GM21360 (cell line): ENCODE data around the gene EFCAB3.
"Not testable (repeated sequence)": the region's sequence is repeated elsewhere in the genome, so short reads cannot be mapped to it uniquely, and the experiment has no call there.

Source experiments
- ATAC-seq: cut with Tn5 transposase; IDR thresholded peaks from one replicate; pipeline ENCODE4 v1.9.1; 2021; ENCODE audit warnings: mild to moderate bottlenecking, moderate library complexity; ENCODE audit not compliant: unreplicated experiment

The EFCAB3 gene

GRCh38 chr17:62380253-62380652 lies at the start of gene EFCAB3:
TSS of gene EFCAB3 (plus strand) at chr17:62380553. CDS start at chr17:62382980, 2,427 bp downstream.
- ATAC-seq = no peak

DNA sequence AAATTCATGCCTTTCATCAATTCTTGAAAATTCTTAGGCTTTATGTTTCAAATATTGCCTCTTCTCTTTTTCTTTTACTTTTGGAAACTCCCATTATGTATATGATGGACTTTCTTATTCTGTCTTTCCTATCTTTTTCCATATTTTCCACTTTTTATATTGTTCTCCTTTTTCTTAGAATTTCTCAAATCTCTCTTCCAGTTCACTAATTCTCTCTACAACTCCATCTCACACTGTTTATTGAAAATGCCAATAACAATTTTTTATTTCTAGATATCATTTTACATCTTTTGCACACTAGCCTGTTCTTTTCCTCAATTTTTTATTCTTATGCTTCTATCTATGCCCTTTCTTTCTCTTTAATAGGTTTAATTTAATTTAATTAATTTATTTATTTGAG lies 43.8 kb upstream of the EFCAB3 start:
- no peak for ATAC-seq

GRCh38 chr17:62343764-62344270 lies 36.5 kb upstream of the EFCAB3 start:
- ATAC-seq = no peak

DNA sequence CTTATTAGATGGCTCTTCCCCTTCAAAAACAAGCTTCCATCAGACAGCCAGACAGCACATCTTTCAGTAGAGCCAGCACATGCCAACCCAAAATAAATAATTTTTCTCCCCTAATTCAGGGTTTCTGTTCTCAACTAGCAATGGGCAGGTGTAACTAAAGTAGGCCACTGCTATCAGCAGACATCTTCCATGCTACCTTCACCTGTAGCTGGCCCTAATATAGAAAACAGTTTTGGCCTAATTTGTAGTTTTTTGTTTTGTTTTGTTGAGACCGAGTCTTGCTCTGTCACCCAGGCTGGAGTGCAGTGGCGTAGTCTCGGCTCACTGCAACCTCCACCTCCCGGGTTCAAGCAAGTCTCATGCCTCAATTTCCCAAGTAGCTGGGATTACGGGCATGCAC lies 29.2 kb upstream of the EFCAB3 start:
- no peak for ATAC-seq

DNA sequence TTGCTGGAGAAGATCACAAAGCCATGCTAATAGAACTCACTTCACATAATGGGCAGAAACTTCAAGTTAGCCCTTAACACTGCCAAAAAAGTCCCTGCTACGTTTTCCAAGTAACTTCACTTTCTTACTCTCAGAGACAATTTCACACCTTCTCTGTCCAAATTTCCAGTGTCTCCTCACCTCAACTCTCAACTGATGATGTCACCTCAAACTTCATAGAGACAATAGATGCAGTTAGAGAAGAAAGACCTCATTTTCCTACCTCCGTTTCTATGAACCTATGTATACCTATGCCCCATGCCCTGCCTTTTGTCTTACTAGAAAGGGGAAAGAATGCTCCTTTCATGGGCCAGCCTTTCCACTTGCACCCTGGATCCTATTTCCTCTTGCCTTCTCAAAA lies 14.2 kb upstream of the EFCAB3 start:
- ATAC-seq = no peak

GRCh38 chr17:62381561-62381960 lies 1.2 kb downstream of the EFCAB3 start:
- ATAC-seq = no peak

DNA sequence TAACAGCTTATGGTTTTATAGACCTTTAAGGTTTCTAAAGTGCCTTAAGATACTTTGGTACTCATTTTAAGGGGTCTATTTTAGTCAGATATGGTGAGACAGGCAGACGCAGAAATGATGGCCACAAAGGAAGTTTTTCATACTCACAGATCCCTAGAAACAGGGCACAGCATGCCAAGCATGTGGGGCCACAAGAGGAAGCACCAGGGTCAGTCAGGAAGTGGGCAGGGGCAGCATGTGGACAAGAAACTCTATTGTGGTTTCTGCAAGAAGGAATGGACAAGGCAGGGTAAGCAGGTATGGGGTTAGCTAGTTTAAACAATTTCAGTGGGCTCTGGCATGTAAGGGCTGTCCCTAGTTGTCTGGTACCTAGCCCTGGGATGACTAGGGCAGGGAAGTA lies 8.5 kb downstream of the EFCAB3 start:
- no peak for ATAC-seq

- no peak for ATAC-seq
Measured at GRCh38 chr17:62392908-62393307, 12.6 kb downstream of the EFCAB3 start.

DNA sequence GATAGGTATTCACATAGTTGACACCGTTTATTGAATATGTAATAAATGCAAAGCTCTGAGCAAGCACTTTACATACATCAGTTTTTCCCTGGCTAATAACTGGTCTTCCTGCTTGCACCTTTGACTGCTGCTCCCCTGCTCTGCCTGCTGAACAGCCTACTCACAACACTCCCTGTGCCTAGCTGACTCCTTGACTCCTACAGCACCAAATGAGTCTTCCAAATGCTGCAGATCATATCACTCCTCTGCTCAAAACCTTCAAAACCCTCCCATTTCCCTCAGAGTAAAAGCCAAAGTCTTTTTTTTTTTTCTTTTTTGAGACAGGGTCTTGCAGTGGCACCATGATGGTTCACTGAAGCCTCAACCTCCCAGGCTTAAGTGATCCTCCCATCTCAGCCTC lies 18.5 kb downstream of the EFCAB3 start:
- no peak for ATAC-seq

- ATAC-seq = no peak
Measured at GRCh38 chr17:62405451-62405850, 25.1 kb downstream of the EFCAB3 start.

GRCh38 chr17:62413090-62413489 lies 32.7 kb downstream of the EFCAB3 start:
- ATAC-seq = not testable (repeated sequence)

DNA sequence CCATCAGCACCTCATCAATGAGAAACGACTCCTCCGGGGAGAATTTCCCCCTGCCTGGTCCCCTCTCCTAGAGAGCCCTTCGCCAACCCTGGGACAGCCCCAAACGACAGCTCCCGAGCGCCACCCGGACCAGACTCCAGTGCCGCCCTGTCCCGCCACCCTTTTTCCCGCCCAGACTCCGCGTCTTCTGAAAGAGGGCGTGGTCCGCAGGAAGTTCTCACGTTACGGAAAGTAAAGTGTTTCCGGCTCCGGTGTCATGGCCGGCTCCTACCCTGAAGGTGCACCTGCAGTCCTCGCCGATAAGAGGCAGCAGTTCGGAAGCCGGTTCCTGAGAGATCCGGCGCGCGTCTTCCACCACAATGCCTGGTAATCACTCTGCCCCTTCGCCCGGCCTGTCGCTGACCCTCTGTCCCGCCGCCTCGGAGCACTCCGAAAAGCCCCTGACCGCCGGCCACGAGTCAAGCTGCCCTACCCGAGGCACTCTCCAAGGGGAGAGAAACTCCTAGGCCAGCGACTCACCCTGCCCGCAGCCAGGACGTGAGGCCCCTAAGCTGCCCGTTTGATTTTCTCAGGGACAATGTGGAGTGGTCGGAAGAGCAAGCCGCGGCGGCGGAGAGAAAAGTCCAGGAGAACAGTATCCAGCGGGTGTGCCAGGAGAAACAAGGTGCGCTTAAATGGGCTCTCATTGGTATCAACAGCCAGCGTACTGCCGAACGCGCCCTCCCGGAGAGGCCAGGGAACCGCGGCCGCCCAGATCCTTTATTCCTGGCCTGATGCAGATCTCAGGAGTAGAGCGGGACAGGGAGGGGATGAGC lies 43.5 kb downstream of the EFCAB3 start, which contains the start of gene METTL2A:
TSS of gene METTL2A (plus strand) at position 251 of the 815 bp plus-strand sequence. CDS start at position 257, 6 bp downstream.
- ATAC-seq = peak; percentile 90

DNA sequence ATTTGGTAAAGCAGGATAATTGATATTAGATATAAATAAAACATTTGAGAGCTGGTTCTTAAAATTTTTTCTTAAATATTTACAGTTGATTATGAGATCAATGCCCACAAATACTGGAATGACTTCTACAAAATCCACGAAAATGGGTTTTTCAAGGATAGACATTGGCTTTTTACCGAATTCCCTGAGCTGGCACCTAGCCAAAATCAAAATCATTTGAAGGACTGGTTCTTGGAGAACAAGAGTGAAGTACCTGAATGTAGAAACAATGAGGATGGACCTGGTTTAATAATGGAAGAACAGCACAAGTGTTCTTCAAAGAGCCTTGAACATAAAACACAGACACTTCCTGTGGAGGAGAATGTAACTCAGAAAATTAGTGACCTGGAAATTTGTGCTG lies 45.9 kb downstream of the EFCAB3 start:
- not testable (repeated sequence) for ATAC-seq

- ATAC-seq = not testable (repeated sequence)
Measured at GRCh38 chr17:62435251-62435650, 54.9 kb downstream of the EFCAB3 start.

- not testable (repeated sequence) for ATAC-seq
Measured at GRCh38 chr17:62441181-62441580, 60.8 kb downstream of the EFCAB3 start.

GRCh38 chr17:62444063-62444462 lies 63.7 kb downstream of the EFCAB3 start:
- ATAC-seq = no peak

- not testable (repeated sequence) for ATAC-seq
Measured at GRCh38 chr17:62445791-62446190, 65.4 kb downstream of the EFCAB3 start.

DNA sequence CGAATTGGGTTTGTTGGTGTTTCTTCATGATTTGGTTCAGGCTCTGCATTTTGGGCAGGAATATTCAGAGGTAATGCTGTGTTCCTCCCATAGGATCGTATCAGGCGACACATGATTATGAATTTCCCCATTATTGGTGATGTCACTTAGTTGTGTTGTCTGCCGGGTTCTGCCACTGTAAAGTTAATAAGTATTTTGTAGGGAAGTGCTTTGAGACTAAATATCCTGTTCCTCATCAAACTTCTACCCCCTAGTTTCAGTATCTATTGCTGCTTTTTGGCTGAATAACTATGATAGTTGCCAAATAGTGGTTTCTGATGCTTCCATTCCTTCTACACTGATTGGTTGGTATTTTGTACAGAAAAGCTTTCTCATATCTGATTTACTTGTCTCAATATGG lies 71.8 kb downstream of the EFCAB3 start:
- ATAC-seq = not testable (repeated sequence)

- not testable (repeated sequence) for ATAC-seq
Measured at GRCh38 chr17:62453041-62453440, 72.7 kb downstream of the EFCAB3 start.

- ATAC-seq = peak; percentile 23
Measured at GRCh38 chr17:62453656-62454055, 73.3 kb downstream of the EFCAB3 start.

- ATAC-seq = peak; percentile 45
Measured at GRCh38 chr17:62454111-62454510, 73.8 kb downstream of the EFCAB3 start.

DNA sequence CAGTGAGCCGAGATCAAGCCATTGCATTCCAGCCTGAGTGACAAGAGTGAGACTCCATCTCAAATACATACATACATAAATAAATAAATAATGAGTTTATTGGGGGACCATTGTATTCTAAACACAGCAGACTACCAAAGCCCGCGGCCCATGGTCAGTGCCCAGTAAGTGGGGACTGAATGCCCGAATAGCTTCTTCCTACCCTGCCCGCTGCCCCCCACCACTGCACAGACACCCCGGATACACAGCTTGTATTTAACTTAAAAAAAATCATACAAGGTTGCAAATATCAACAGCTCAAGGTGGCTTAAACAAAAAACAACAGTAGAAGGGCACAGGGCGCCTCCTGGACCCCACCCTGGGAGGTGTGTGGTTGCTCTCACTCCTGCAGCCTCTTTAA lies 75.7 kb downstream of the EFCAB3 start:
- no peak for ATAC-seq
